Nephron (organoid): ENCODE results near the gene TMEM40.

Experiments
- H3K27ac Mint-ChIP-seq, 3 experiments: 2 replicates each; pipeline ENCODE4 v1.8.0; 2020; ENCODE audit warnings: mixed read lengths in 3 of 3, mild to moderate bottlenecking in 2 of 3, moderate library complexity in 1 of 3
- H3K27me3 Mint-ChIP-seq: 2 replicates; pipeline ENCODE4 v1.8.0; 2021; ENCODE audit warnings: low read depth, mild to moderate bottlenecking, moderate library complexity, mixed read lengths
- H3K36me3 Mint-ChIP-seq: 2 replicates; pipeline ENCODE4 v1.8.0; 2020; ENCODE audit warnings: low read depth, mixed read lengths
- H3K4me1 Mint-ChIP-seq: 2 replicates; pipeline ENCODE4 v1.8.0; 2020; ENCODE audit warnings: mixed read lengths
- H3K4me3 Mint-ChIP-seq, 3 experiments: 2 replicates each; pipeline ENCODE4 v1.8.0; 2020; ENCODE audit warnings: mild to moderate bottlenecking in 3 of 3, mixed read lengths in 3 of 3, moderate library complexity in 2 of 3
- H3K9me3 Mint-ChIP-seq: 2 replicates; pipeline ENCODE4 v1.8.0; 2020; ENCODE audit warnings: mixed read lengths
- TF ChIP-seq, protein P1 (sequence below), 3 experiments: fragments of 200-600 bp; sonication (generic); IDR thresholded peaks; one replicate each; pipeline ENCODE4 v1.5.0; 2021; ENCODE audit warnings: antibody characterized with exemption in 3 of 3; ENCODE audit not compliant: unreplicated experiment in 3 of 3

The TMEM40 gene

DNA sequence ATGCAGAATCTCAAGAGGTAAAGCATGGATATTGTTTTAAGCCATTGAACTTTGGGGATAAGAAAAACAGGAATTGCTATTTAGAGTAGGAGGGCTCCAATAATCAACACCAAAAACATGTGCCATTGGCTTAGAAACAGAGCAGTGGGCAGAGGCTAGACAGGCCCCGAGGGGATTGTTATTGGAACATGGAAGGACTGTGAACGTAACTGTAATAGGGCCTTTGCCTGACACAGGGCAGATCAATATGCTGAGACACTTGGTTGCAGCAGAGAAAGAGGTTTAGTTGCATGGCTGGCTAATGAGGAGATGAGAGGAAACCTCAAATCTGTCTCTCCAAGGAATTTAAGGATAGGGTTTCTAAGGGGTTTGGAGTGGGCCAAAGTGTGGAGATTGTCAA is 58.3 kb downstream of the TMEM40 start:
- no peaks in the 10 kb centered on the region for H3K9me3 Mint-ChIP-seq
- no peaks in the 10 kb centered on the region for H3K36me3 Mint-ChIP-seq
- H3K27ac Mint-ChIP-seq: no peak overlapping the region
- no peaks in the 10 kb centered on the region for H3K4me1 Mint-ChIP-seq
- no peaks in the 10 kb centered on the region for H3K27me3 Mint-ChIP-seq
- TF ChIP-seq, protein P1, sequence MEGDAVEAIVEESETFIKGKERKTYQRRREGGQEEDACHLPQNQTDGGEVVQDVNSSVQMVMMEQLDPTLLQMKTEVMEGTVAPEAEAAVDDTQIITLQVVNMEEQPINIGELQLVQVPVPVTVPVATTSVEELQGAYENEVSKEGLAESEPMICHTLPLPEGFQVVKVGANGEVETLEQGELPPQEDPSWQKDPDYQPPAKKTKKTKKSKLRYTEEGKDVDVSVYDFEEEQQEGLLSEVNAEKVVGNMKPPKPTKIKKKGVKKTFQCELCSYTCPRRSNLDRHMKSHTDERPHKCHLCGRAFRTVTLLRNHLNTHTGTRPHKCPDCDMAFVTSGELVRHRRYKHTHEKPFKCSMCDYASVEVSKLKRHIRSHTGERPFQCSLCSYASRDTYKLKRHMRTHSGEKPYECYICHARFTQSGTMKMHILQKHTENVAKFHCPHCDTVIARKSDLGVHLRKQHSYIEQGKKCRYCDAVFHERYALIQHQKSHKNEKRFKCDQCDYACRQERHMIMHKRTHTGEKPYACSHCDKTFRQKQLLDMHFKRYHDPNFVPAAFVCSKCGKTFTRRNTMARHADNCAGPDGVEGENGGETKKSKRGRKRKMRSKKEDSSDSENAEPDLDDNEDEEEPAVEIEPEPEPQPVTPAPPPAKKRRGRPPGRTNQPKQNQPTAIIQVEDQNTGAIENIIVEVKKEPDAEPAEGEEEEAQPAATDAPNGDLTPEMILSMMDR (IDR thresholded peaks at IDR 0.05; ENCODE audit: unreplicated experiment in 3 of 3): no peak
- H3K4me3 Mint-ChIP-seq: no peak overlapping the region

DNA sequence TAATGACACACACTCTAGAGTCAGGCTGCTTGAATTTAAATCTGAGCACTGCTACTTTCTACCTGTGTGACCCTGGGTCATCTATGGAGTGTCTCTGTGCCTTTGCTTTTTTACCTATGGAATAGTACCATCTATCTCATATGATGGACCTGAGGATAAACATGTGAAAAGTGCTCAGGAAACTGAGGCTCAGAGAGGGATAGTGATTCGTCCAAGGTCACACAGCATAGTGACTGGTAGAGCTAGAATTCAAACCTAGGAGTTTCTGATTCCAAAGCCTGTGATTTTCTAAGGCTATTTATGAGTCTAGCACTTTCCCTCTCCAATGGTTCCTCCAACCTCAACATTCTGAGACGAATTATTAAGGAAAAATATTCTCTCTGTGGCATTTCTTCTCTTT is 63.1 kb downstream of the TMEM40 start:
- Mint-ChIP-seq H3K4me1 (peaks cover 8% of the 10 kb centered on the region), H3K4me3 (no peak overlapping the region), H3K36me3 (no peaks in the 10 kb centered on the region), H3K27ac (no peak overlapping the region), H3K9me3 (no peaks in the 10 kb centered on the region), H3K27me3 (no peaks in the 10 kb centered on the region)
- TF ChIP-seq, protein P1 (IDR thresholded peaks at IDR 0.05; ENCODE audit: unreplicated experiment in 3 of 3): no peak

DNA sequence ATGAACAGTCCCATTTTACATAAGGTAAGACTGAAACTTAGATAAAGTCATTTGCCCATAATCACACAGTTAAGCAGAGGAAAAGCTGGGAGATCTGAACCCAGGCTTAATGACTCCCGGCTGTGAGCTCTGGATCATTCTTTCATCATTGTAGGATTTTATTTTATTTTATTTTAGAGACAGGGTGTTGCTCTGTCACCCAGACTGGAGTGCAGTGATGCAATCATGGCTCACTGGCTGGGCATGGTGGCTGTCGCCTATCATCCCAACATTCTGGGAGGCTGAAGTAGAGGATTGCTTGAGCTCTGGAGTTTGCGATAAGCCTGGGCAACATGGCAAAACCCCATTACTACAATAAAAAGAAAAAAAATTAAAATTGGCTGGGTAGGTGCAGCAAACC is 63.9 kb downstream of the TMEM40 start:
- no peaks in the 10 kb centered on the region for H3K9me3 Mint-ChIP-seq
- H3K36me3 Mint-ChIP-seq: no peaks in the 10 kb centered on the region
- TF ChIP-seq, protein P1 (IDR thresholded peaks at IDR 0.05; ENCODE audit: unreplicated experiment in 3 of 3): no peak
- H3K27ac Mint-ChIP-seq: no peak overlapping the region
- H3K4me3 Mint-ChIP-seq: no peak overlapping the region
- H3K27me3 Mint-ChIP-seq: no peaks in the 10 kb centered on the region
- H3K4me1 Mint-ChIP-seq: peaks cover 8% of the 10 kb centered on the region

DNA sequence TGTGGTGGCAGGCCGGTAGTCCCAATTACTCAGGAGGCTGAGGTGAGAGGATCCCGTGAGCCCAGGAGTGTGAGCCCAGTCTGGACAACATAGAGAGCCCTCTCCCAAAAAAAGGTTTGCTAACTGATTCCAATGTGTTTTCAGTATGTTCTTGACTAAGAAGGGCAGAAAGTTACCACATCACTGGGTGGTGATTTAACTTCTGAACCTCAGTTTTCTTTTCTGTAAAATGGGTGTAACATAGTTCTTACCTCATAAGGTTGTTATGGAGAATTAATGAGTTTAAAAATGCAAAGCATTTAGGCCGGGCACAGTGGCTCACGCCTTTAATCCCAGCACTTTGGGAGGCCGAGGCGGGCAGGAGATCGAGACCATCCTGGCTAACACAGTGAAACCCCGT is 66.6 kb downstream of the TMEM40 start:
- Mint-ChIP-seq H3K36me3 (no peaks in the 10 kb centered on the region), H3K4me3 (no peak overlapping the region), H3K27ac (no peak overlapping the region), H3K27me3 (peaks cover 4% of the 10 kb centered on the region), H3K9me3 (no peaks in the 10 kb centered on the region), H3K4me1 (peaks cover 8% of the 10 kb centered on the region)
- TF ChIP-seq, protein P1 (IDR thresholded peaks at IDR 0.05; ENCODE audit: unreplicated experiment in 3 of 3): no peak

DNA sequence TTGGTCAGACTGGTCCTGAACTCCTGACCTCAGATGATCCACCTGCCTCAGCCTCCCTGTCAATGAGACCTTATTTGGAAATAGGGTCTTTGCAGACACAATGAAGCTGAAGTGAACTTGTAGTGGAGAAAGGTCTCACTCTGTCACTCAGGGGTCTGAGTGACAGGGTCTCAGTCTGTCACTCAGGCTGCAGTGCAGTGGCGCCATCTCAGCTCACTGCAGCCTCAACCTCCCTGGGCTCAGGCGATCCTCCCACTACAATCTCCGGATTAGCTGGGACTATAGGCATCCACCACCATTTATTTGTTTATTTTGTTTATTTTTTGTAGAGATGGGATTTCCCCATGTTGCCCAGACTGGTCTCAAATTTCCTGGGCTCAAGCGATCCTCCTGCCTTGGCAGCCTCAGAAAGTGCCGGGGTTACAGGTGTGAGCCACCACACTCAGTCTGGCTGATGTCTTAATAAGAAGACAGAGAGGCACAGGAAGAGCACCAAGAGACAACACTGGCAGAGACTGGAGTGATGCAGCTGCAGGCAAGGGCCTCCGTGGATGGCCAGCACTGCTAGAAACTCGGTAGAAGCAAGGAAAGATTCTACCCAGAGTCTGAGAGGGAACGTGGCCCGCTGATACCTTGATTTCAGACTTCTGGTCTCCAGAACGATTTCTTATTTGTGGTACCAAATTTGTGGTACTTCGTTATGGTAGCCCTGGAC is 68.9 kb downstream of the TMEM40 start:
- Mint-ChIP-seq H3K9me3 (no peaks in the 10 kb centered on the region), H3K27me3 (peaks cover 4% of the 10 kb centered on the region), H3K27ac (no peak overlapping the region), H3K4me1 (peaks cover 8% of the 10 kb centered on the region), H3K36me3 (no peaks in the 10 kb centered on the region), H3K4me3 (no peak overlapping the region)
- TF ChIP-seq, protein P1 (IDR thresholded peaks at IDR 0.05; ENCODE audit: unreplicated experiment in 3 of 3): no peak

DNA sequence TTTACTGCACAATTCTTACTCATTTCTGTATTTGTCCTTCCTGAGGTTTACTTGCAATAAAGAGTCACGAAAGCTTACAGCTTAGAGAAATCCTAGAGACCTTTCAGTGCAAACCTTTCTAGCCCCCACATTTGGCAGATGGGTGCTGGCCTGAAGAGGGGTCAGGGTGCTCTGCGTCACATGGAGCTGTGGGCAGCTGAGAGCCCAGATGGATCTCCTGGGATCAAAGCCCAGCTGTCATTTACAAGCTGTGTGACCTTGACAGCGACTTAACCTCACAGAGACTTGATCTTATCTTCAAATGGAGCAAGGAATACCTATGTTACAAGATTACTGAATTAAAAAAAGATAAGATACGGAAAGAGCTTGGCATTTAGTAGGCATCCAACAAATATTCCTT is 71.1 kb downstream of the TMEM40 start:
- H3K4me3 Mint-ChIP-seq: no peak overlapping the region
- no peaks in the 10 kb centered on the region for H3K9me3 Mint-ChIP-seq
- no peak overlapping the region for H3K27ac Mint-ChIP-seq
- H3K27me3 Mint-ChIP-seq: peaks cover 4% of the 10 kb centered on the region
- H3K4me1 Mint-ChIP-seq: no peaks in the 10 kb centered on the region
- TF ChIP-seq, protein P1 (IDR thresholded peaks at IDR 0.05; ENCODE audit: unreplicated experiment in 3 of 3): no peak
- no peaks in the 10 kb centered on the region for H3K36me3 Mint-ChIP-seq
